ENCODE data around the gene UBE2E2.

Gene UBE2E2

GRCh38 chr3:23276913-23277658 lies 74.0 kb downstream of the UBE2E2 start:
- no peak for DNase-seq (ENCODE audit: low read depth in 2 of 2)

GRCh38 chr3:23277688-23278087 lies 74.6 kb downstream of the UBE2E2 start:
- no peak for DNase-seq (ENCODE audit: low read depth in 2 of 2)

- no peak for DNase-seq (ENCODE audit: low read depth in 2 of 2)
Measured at GRCh38 chr3:23283625-23284024, 80.5 kb downstream of the UBE2E2 start.

- DNase-seq (ENCODE audit: low read depth in 2 of 2), result no peak
Measured at GRCh38 chr3:23288286-23288685, 85.2 kb downstream of the UBE2E2 start.

GRCh38 chr3:23288715-23289114 lies 85.6 kb downstream of the UBE2E2 start:
- DNase-seq (ENCODE audit: low read depth in 2 of 2), result no peak

GRCh38 chr3:23292432-23292831 lies 89.3 kb downstream of the UBE2E2 start:
- no peak for DNase-seq (ENCODE audit: low read depth in 2 of 2)

- no peak for DNase-seq (ENCODE audit: low read depth in 2 of 2)
Measured at GRCh38 chr3:23294770-23295387, 91.8 kb downstream of the UBE2E2 start.

GRCh38 chr3:23301819-23302218 lies 98.7 kb downstream of the UBE2E2 start:
- DNase-seq (ENCODE audit: low read depth in 2 of 2), result no peak

GRCh38 chr3:23302271-23302670 lies 99.1 kb downstream of the UBE2E2 start:
- DNase-seq (ENCODE audit: low read depth in 2 of 2), result no peak

GRCh38 chr3:23303601-23304217 lies 100.6 kb downstream of the UBE2E2 start:
- DNase-seq (ENCODE audit: low read depth in 2 of 2), result no peak

- no peak for DNase-seq (ENCODE audit: low read depth in 2 of 2)
Measured at GRCh38 chr3:23304424-23304823, 101.3 kb downstream of the UBE2E2 start.

- no peak for DNase-seq (ENCODE audit: low read depth in 2 of 2)
Measured at GRCh38 chr3:23308986-23309625, 106.0 kb downstream of the UBE2E2 start.

GRCh38 chr3:23312866-23313265 lies 109.7 kb downstream of the UBE2E2 start:
- DNase-seq (ENCODE audit: low read depth in 2 of 2), result no peak

GRCh38 chr3:23314981-23315762 lies 112.0 kb downstream of the UBE2E2 start:
- DNase-seq (ENCODE audit: low read depth in 2 of 2), result no peak

GRCh38 chr3:23316924-23317323 lies 113.8 kb downstream of the UBE2E2 start:
- DNase-seq (ENCODE audit: low read depth in 2 of 2), result no peak

GRCh38 chr3:23319366-23320312 lies 116.5 kb downstream of the UBE2E2 start:
- DNase-seq (ENCODE audit: low read depth in 2 of 2), result no peak

GRCh38 chr3:23320586-23321570 lies 117.8 kb downstream of the UBE2E2 start:
- DNase-seq (ENCODE audit: low read depth in 2 of 2), result no peak

GRCh38 chr3:23324745-23325144 lies 121.6 kb downstream of the UBE2E2 start:
- no peak for DNase-seq (ENCODE audit: low read depth in 2 of 2)

- DNase-seq (ENCODE audit: low read depth in 2 of 2), result no peak
Measured at GRCh38 chr3:23325466-23326065, 122.4 kb downstream of the UBE2E2 start.

All from stimulated activated CD4-positive, alpha-beta T cell treated with anti-CD3 and anti-CD28 coated beads, Interleukin-12 subunit alpha, Interleukin-12 subunit beta, amount 100 ng/mL, for 24 hours (primary cell).